NCI-H146 treated with DMSO at 0.1 percent for 48 hours (cell line): Measurements from ENCODE around the gene TMEM129.
A peak's percentile ranks its signal among the peaks of the same experiment; 100 is the strongest.
"Not testable (repeated sequence)": the region's sequence is repeated elsewhere in the genome, so short reads cannot be mapped to it uniquely, and the experiment has no call there.

ENCODE experiments used
- DNase-seq: peaks from one replicate; lab custom pipeline; 2025; ENCODE audit not compliant: unreplicated experiment; lab: John Stamatoyannopoulos, UW

The TMEM129 gene

GRCh38 chr4:1701671-1702070 is 19.5 kb downstream of the TMEM129 start:
- DNase-seq, result not testable (repeated sequence)

GRCh38 chr4:1695913-1696312 is 25.2 kb downstream of the TMEM129 start:
- no peak for DNase-seq

- DNase-seq, result peak; percentile 52
Measured at GRCh38 chr4:1693131-1693896, 27.8 kb downstream of the TMEM129 start.

GRCh38 chr4:1691737-1692373 is 29.3 kb downstream of the TMEM129 start:
- DNase-seq, result no peak

- DNase-seq, result no peak
Measured at GRCh38 chr4:1690698-1691097, 30.4 kb downstream of the TMEM129 start.

- DNase-seq, result no peak
Measured at GRCh38 chr4:1686440-1687036, 34.6 kb downstream of the TMEM129 start.

GRCh38 chr4:1685235-1686150 is 35.6 kb downstream of the TMEM129 start:
- no peak for DNase-seq

GRCh38 chr4:1684506-1685234 is 36.5 kb downstream of the TMEM129 start:
- no peak for DNase-seq

GRCh38 chr4:1683736-1684505 is 37.2 kb downstream of the TMEM129 start, which contains the start of gene FAM53A:
TSS of gene FAM53A (minus strand) at chr4:1684313. CDS start at chr4:1668741, 15,572 bp downstream.
- DNase-seq, result peak; percentile 57

GRCh38 chr4:1683261-1683735 is 37.8 kb downstream of the TMEM129 start:
- DNase-seq, result no peak

- DNase-seq, result no peak
Measured at GRCh38 chr4:1682860-1683259, 38.3 kb downstream of the TMEM129 start.

GRCh38 chr4:1678244-1678643 is 42.9 kb downstream of the TMEM129 start:
- no peak for DNase-seq

GRCh38 chr4:1676605-1677525 is 44.3 kb downstream of the TMEM129 start:
- DNase-seq, result no peak

GRCh38 chr4:1675802-1676137 is 45.4 kb downstream of the TMEM129 start:
- no peak for DNase-seq

GRCh38 chr4:1675136-1675801 is 45.9 kb downstream of the TMEM129 start:
- DNase-seq, result no peak

- no peak for DNase-seq
Measured at GRCh38 chr4:1674682-1675081, 46.4 kb downstream of the TMEM129 start.

- DNase-seq, result no peak
Measured at GRCh38 chr4:1673671-1674070, 47.5 kb downstream of the TMEM129 start.

- DNase-seq, result not testable (repeated sequence)
Measured at GRCh38 chr4:1671011-1671410, 50.1 kb downstream of the TMEM129 start.
